ENCODE measurements around the gene RLBP1.

- TF ChIP-seq CTCF (IDR thresholded peaks at IDR 0.05; ENCODE audit: insufficient read depth, low read length) (no peak), POLR2AphosphoS5 (IDR thresholded peaks at IDR 0.05; ENCODE audit: low read depth) (no peak), REST (IDR thresholded peaks at IDR 0.05; ENCODE audit: insufficient replicate concordance, low read depth) (no peak), GABPA (IDR thresholded peaks at IDR 0.05; ENCODE audit: low read depth) (no peak), SPI1 (IDR thresholded peaks at IDR 0.05; ENCODE audit: borderline replicate concordance, low read depth) (no peak)
Measured at GRCh38 chr15:89164712-89165211, 56.6 kb downstream of the RLBP1 start.

All from HL-60 (cell line).